Stomach (tissue), 9 donors: ENCODE measurements around the gene AKNA. TPM values are rescaled to one million over a fixed set of nuclear protein-coding genes. Genes with fewer than 3 reads are reported as not detected.

Experiments
- DNase-seq, 2 donors: peaks; one replicate each; pipeline versions ENCODE4 v3.0.0 to v3.0.0-alpha.2; 2013 to 2019
- H3K27ac ChIP-seq, 5 donors: fragments of 200-600 bp in 4 of 5; sonication (generic) in 4 of 5; one replicate each; pipeline ENCODE4 v1.5.1; 2013 to 2019; ENCODE audit warnings: mild to moderate bottlenecking in 1 of 5, moderate library complexity in 1 of 5
- H3K27me3 ChIP-seq, 3 donors: fragments of 200-600 bp; sonication (generic); one replicate each; pipeline ENCODE4 v1.5.1; 2017 to 2019; ENCODE audit warnings: mixed run types in 1 of 3
- H3K36me3 ChIP-seq, 4 donors: fragments of 200-600 bp; sonication (generic); 1 replicate in 3 of 4; 2 replicates in 1 of 4; pipeline ENCODE4 v1.5.1; 2016 to 2019
- H3K4me1 ChIP-seq, 4 donors: fragments of 200-600 bp; sonication (generic); one replicate each; pipeline ENCODE4 v1.5.1; 2016 to 2019
- H3K4me3 ChIP-seq, 4 donors: fragments of 200-600 bp; sonication (generic) in 3 of 4; one replicate each; pipeline ENCODE4 v1.5.1; 2016 to 2019; ENCODE audit warnings: mild to moderate bottlenecking in 1 of 4
- H3K9me3 ChIP-seq, 4 donors: fragments of 200-600 bp; sonication (generic); one replicate each; pipeline ENCODE4 v1.5.1; 2016 to 2019
- CTCF ChIP-seq, 7 experiments: fragments of 450-650 bp in 4 of 7; fragments of 200-600 bp in 3 of 7; sonication (generic) in 3 of 7; IDR thresholded peaks; one replicate each; pipeline ENCODE4 v1.5.1; 2016 to 2019; ENCODE audit warnings: antibody characterized with exemption in 7 of 7, control low read depth in 2 of 7, mild to moderate bottlenecking in 1 of 7
- EP300 ChIP-seq: sonication (generic); formaldehyde crosslinking; IDR thresholded peaks from one replicate; pipeline ENCODE4 v1.6.1; 2017; ENCODE audit warnings: antibody characterized with exemption
- POLR2A ChIP-seq, 4 donors: fragments of 450-650 bp; IDR thresholded peaks; one replicate each; pipeline ENCODE4 v1.6.1; 2016; ENCODE audit warnings: antibody characterized with exemption in 4 of 4, control low read depth in 2 of 4, mild to moderate bottlenecking in 1 of 4, moderate library complexity in 1 of 4
- POLR2AphosphoS5 ChIP-seq, 3 donors: sonication (generic); formaldehyde crosslinking; IDR thresholded peaks; one replicate each; pipeline ENCODE4 v1.6.1; 2016; ENCODE audit warnings: antibody characterized with exemption in 3 of 3
- WGBS, 5 donors: extraction: QIAGEN DNeasy Blood & Tissue Kit in 3 of 5; methylation state at CpG; one replicate each; pipeline versions ENCODE4 v1.1.5 to v1.1.7; 2013 to 2018; 5-methylcytosine and 5-hydroxymethylcytosine counted together
- intact Hi-C: fragments of 100-400 bp; cut with DNase I; formaldehyde crosslinking; loops from one replicate; pipeline ENCODE4 v1.15.1; 2023; ENCODE audit warnings: low total_unique reads
- polyA plus RNA-seq, 3 donors: library from polyadenylated mRNA; stranded (reverse); fragments of 200-250 nt; gene quantifications; one replicate each; pipeline ENCODE4 v1.2.3, GENCODE V29; 2013
- total RNA-seq, 5 donors: library from RNA; depleted of rRNA; stranded (reverse); fragments of >200 nt; gene quantifications; one replicate each; pipeline versions ENCODE4 v1.1.0 to v1.2.3, GENCODE V29; 2014 to 2016
- donor health status: healthy with polysubstance abuse.
- donor health status: Bipolar disorder and iron deficiency.
- donor health status: healthy.

The AKNA gene
- total and polyA plus RNA-seq, 8 donors: 12.2 to 85.8 (median 16.6) TPM

DNA sequence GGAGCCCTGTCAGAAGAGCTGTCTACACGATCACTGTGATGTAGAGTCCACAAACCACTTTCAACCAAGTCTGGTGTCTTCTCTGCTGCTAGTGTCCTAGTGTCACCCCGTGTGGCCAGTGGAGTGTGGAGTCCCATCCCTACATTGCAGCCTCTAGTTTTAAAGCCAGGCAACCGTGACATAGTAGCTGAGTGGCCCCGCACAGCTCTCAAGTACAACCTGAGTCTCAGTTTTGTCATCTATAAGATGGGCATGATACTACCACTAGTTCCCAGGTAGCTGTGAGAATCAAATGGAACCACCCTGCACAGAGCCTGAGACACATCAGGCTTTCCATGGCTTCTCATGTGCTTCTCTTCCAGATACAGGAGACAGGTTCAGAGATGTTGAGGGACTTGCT is 43.2 kb upstream of the AKNA start:
- DNase-seq: no peak
- intact Hi-C loops: no loop called here
- Histone ChIP-seq H3K36me3 (peaks cover 0 to 6% (median 0%) of the 10 kb centered on the region in 4 donors), H3K4me1 (peaks cover 0 to 6% (median 0%) of the 10 kb centered on the region in 4 donors), H3K27me3 (no peaks in the 10 kb centered on the region), H3K27ac (no peak overlapping the region), H3K9me3 (no peaks in the 10 kb centered on the region), H3K4me3 (no peak overlapping the region)
- TF ChIP-seq POLR2A (IDR thresholded peaks at IDR 0.05) (no peak), POLR2AphosphoS5 (IDR thresholded peaks at IDR 0.05) (no peak), CTCF (IDR thresholded peaks at IDR 0.05) (no peak), EP300 (no peak)
- 83 to 94% (median 88%) methylated on average over 4 of the region's 4 CpGs for WGBS, 5 donors

DNA sequence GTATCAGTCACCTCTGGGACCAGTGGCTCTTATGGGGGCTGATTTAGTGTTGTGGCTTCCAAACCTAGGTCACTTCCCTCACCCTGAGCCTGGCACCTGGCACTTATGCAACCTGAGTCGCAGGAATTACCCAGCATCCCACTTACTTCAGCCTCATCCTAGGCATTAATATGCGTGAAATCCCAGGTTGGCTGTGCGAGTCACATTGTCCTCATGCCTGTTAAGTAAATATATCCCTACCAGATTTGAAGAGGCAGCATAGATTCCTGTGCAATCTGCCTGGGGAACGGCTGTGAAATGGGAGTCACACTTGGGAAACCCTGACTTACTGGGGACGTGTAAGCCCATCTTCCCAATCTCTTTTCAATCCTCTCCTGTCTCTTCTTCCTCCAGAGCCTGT is 42.7 kb upstream of the AKNA start:
- DNase-seq: no peak

DNA sequence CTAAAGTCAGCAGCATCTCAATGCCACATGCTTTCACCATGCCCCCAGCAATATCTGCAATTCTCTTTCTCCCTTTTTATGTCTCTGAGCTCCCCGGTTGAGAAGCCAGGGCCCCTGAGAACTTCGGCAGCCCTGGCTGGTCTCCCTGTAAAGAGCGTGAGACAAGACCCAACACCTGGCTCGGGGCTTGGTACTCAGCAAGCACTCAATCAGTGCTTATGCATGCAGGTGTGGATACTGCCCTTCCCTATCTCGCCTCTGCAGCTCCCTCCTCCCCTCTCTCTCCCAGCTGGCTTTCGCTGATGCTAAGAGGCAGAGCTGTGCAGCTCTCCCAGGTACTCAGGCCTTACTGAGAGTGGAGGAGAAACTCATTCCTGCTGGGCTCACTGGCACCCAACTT is 41.7 kb upstream of the AKNA start:
- Histone ChIP-seq H3K27ac (no peak overlapping the region), H3K36me3 (peaks cover 0 to 8% (median 0%) of the 10 kb centered on the region in 4 donors), H3K4me3 (no peak overlapping the region), H3K27me3 (no peaks in the 10 kb centered on the region), H3K4me1 (peaks cover 0 to 1% (median 0%) of the 10 kb centered on the region in 4 donors), H3K9me3 (no peaks in the 10 kb centered on the region)
- WGBS, 5 donors: 83 to 90% (median 89%) methylated on average over 6 of the region's 6 CpGs
- DNase-seq: no peak
- TF ChIP-seq EP300: no peak
- TF ChIP-seq POLR2A (IDR thresholded peaks at IDR 0.05): no peak
- no peak for TF ChIP-seq POLR2AphosphoS5 (IDR thresholded peaks at IDR 0.05)
- no peak for TF ChIP-seq CTCF (IDR thresholded peaks at IDR 0.05)
- intact Hi-C loops: no loop called here

More for the DNA sequence above, 42.7 kb upstream of the AKNA start:
- no peak overlapping the region for H3K27ac ChIP-seq
- no peak for TF ChIP-seq EP300
- no peak for TF ChIP-seq CTCF (IDR thresholded peaks at IDR 0.05)
- no peak for TF ChIP-seq POLR2A (IDR thresholded peaks at IDR 0.05)
- TF ChIP-seq POLR2AphosphoS5 (IDR thresholded peaks at IDR 0.05): no peak
- H3K4me1 ChIP-seq: peaks cover 0 to 6% (median 0%) of the 10 kb centered on the region in 4 donors
- WGBS, 5 donors: 75 to 92% (median 84%) methylated on average over 5 of the region's 5 CpGs
- no peaks in the 10 kb centered on the region for H3K27me3 ChIP-seq
- peaks cover 0 to 6% (median 0%) of the 10 kb centered on the region in 4 donors for H3K36me3 ChIP-seq
- H3K4me3 ChIP-seq: no peak overlapping the region
- intact Hi-C loops: no loop called here
- no peaks in the 10 kb centered on the region for H3K9me3 ChIP-seq

GRCh38 chr9:114428466-114428865 is 40.7 kb upstream of the AKNA start:
- Histone ChIP-seq H3K27me3 (no peaks in the 10 kb centered on the region), H3K27ac (no peak overlapping the region), H3K4me1 (no peaks in the 10 kb centered on the region), H3K4me3 (no peak overlapping the region), H3K9me3 (no peaks in the 10 kb centered on the region), H3K36me3 (peaks cover 0 to 18% (median 4%) of the 10 kb centered on the region in 4 donors)
- intact Hi-C loops: no loop called here
- no peak for DNase-seq
- WGBS, 5 donors: 89 to 95% (median 90%) methylated on average over 8 of the region's 8 CpGs
- no peak for TF ChIP-seq CTCF (IDR thresholded peaks at IDR 0.05)
- no peak for TF ChIP-seq POLR2A (IDR thresholded peaks at IDR 0.05)
